Measurements from ENCODE around the gene CDKAL1.

CDKAL1 gene

DNA sequence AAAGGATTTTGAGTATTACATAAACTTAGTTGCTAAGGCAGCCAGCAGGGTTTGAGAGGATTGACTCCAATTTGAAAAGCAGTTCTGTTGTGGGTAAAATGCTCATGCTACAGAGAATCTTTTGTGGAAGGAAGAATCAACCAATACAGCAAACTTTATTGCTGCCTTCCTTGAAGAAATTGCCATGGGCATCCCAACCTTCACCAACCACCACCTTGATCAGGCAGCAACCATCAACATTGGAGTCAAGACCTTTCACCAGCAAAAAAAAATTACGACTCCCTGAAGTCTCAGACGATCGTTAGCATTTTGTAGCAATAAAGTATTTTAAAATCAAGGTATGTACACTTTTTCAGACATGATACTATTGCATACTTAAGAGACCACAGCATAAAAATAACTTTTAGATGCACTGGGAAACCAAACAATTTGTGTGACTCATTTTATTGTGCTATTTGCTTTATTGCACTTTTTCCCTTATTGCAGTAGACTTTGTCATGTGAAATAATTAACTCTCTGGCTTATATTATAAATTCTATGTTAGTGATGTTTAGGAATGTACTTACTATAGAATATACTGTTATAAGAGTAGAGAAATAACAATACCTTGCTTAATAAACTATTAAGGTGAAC lies 390.8 kb downstream of the CDKAL1 start:
- no peak for TF ChIP-seq GATA2 (IDR thresholded peaks at IDR 0.05; ENCODE audit: low read depth, low read length)
- no peak for TF ChIP-seq GATA3 (IDR thresholded peaks at IDR 0.05; ENCODE audit: low read depth, low read length)

DNA sequence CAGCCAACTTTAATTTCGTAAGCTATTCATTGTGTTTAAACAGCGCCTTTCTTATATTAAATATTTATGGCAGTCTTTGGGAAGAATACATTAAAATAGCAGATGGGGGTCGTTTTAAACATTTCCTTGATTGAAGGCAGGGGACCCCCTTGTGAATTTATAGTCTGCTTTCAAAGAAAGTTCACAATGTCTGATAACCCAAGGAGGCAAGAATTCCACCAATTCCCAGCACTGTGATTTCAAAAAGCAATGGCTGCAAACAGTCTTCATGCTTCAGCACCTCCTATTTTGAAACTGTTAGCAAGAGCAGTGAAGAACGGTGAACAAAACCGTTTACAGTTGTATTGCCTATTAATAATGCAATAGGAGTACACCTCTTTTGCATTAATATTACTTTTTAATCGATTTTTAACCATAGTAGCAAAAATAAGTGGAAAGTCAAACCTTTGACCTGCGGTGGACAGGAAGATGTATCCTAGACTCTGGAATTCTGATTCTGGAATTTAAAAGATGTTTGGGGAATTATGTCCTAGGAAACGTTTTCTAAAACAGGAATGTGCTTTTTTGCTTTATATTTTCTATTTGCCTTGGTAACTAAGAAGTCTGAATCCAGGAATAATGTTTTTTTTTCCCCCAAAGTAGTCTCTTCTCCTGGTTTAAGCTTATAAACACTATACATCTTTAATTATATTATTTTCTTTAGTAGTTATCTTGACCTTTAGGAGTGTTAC lies 393.0 kb downstream of the CDKAL1 start:
- no peak for TF ChIP-seq GATA3 (IDR thresholded peaks at IDR 0.05; ENCODE audit: low read depth, low read length)
- TF ChIP-seq GATA2 (IDR thresholded peaks at IDR 0.05; ENCODE audit: low read depth, low read length) = no peak

DNA sequence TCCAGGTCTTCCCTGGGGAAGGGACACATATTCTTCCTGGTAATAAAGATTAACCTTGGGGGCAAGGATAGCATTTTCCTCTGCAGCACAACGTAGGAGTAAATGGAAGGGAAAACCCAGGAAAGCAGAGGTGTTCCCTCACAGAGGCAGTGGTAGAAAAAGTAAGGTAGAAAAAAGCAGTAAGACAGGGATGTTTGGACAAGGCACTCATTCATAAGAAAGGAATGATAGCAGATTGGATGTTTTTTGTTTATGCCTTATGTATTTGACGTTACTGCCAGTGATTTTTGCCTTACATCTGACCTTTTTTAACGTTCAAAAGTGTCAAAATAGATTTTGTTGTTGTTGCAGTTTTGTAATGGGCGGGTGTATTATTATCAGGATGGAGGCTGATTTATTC lies 395.0 kb downstream of the CDKAL1 start:
- TF ChIP-seq GATA3 (IDR thresholded peaks at IDR 0.05; ENCODE audit: low read depth, low read length) (no peak), GATA2 (IDR thresholded peaks at IDR 0.05; ENCODE audit: low read depth, low read length) (no peak)

GRCh38 chr6:20931093-20931492 lies 396.8 kb downstream of the CDKAL1 start:
- no peak for TF ChIP-seq GATA2 (IDR thresholded peaks at IDR 0.05; ENCODE audit: low read depth, low read length)
- TF ChIP-seq GATA3 (IDR thresholded peaks at IDR 0.05; ENCODE audit: low read depth, low read length) = no peak

GRCh38 chr6:20931772-20932171 lies 397.5 kb downstream of the CDKAL1 start:
- TF ChIP-seq GATA3 (IDR thresholded peaks at IDR 0.05; ENCODE audit: low read depth, low read length) = no peak
- TF ChIP-seq GATA2 (IDR thresholded peaks at IDR 0.05; ENCODE audit: low read depth, low read length) = no peak

DNA sequence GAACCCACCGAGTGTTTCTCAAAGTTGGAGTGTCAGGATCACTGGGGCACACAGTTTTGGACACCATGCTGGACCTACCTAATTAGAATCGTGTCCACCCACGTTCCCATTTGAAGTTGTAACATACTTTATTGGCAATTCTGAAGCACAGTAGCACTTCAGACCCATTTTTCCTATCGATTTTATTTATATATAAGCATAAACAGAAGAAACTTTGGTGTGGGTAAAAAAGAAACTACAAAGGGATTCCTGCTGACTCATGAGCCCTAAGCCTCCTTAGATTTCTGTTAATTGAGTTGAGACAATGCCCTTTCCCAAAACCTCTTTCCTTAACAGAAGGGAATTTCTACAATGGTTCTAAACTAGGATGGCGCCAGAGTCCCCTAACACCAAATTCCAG lies 398.0 kb downstream of the CDKAL1 start:
- TF ChIP-seq GATA3 (IDR thresholded peaks at IDR 0.05; ENCODE audit: low read depth, low read length) = no peak
- no peak for TF ChIP-seq GATA2 (IDR thresholded peaks at IDR 0.05; ENCODE audit: low read depth, low read length)

GRCh38 chr6:20933057-20933788 lies 399.0 kb downstream of the CDKAL1 start:
- TF ChIP-seq GATA3 (IDR thresholded peaks at IDR 0.05; ENCODE audit: low read depth, low read length) (no peak), GATA2 (IDR thresholded peaks at IDR 0.05; ENCODE audit: low read depth, low read length) (no peak)

GRCh38 chr6:20936949-20937348 lies 402.7 kb downstream of the CDKAL1 start:
- TF ChIP-seq GATA3 (IDR thresholded peaks at IDR 0.05; ENCODE audit: low read depth, low read length) = no peak
- TF ChIP-seq GATA2 (IDR thresholded peaks at IDR 0.05; ENCODE audit: low read depth, low read length) = no peak

GRCh38 chr6:20939161-20939775 lies 405.0 kb downstream of the CDKAL1 start:
- TF ChIP-seq GATA3 (IDR thresholded peaks at IDR 0.05; ENCODE audit: low read depth, low read length) = no peak
- no peak for TF ChIP-seq GATA2 (IDR thresholded peaks at IDR 0.05; ENCODE audit: low read depth, low read length)

- TF ChIP-seq GATA3 (IDR thresholded peaks at IDR 0.05; ENCODE audit: low read depth, low read length) = no peak
- TF ChIP-seq GATA2 (IDR thresholded peaks at IDR 0.05; ENCODE audit: low read depth, low read length) = no peak
Measured at GRCh38 chr6:20943040-20943627, 408.9 kb downstream of the CDKAL1 start.

DNA sequence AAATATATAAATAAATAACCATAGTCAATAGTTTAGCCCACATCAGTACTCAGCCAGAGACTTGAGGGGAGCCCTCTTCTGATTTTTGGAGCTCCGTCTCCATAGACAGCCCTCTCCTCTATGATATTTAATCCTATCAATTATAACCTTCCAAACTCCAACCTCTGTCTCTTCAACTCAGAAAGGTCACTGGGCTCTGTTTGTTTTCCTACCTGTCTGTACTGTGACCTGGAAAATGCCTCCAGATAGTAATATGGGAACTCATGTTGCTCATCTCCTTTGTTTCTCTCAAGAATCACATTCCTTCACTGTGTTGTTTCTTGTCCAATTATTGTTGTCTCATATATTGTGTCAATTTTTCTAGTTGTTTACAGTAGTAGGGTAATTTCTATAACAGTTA lies 409.7 kb downstream of the CDKAL1 start:
- TF ChIP-seq GATA3 (IDR thresholded peaks at IDR 0.05; ENCODE audit: low read depth, low read length) (no peak), GATA2 (IDR thresholded peaks at IDR 0.05; ENCODE audit: low read depth, low read length) (no peak)

GRCh38 chr6:20946022-20946421 lies 411.8 kb downstream of the CDKAL1 start:
- no peak for TF ChIP-seq GATA2 (IDR thresholded peaks at IDR 0.05; ENCODE audit: low read depth, low read length)
- TF ChIP-seq GATA3 (IDR thresholded peaks at IDR 0.05; ENCODE audit: low read depth, low read length) = no peak

DNA sequence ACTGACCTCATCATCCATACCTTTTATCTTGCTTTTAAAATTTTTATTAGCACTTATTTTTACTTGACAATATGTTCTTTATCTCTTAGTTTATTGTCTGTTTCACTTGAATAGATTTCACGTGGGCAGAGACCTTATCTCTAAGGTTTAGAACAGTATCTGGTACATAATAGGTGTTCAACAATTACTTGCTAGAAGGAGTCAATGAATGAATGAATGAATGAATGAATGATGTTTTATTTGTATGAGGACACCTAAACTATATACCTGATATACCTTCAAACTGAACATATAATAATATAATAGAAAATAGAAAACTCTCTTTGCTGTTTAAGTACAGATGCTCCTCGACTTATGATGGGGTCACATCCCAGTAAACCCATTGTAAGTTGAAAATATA lies 412.6 kb downstream of the CDKAL1 start:
- TF ChIP-seq GATA3 (IDR thresholded peaks at IDR 0.05; ENCODE audit: low read depth, low read length) = no peak
- no peak for TF ChIP-seq GATA2 (IDR thresholded peaks at IDR 0.05; ENCODE audit: low read depth, low read length)

GRCh38 chr6:20947977-20948376 lies 413.7 kb downstream of the CDKAL1 start:
- TF ChIP-seq GATA3 (IDR thresholded peaks at IDR 0.05; ENCODE audit: low read depth, low read length) (no peak), GATA2 (IDR thresholded peaks at IDR 0.05; ENCODE audit: low read depth, low read length) (no peak)

Measured in SH-SY5Y (cell line).